Panc1 (cell line): ENCODE results near the gene MEF2D. TPM values are rescaled to one million over a fixed set of nuclear protein-coding genes. Genes with fewer than 3 reads are reported as not detected.

ENCODE experiments used
- ATAC-seq: fragments of 200-7000 bp; cut with Tn5 transposase; 2 replicates; pipeline ENCODE4 v1.9.1; 2020; ENCODE audit warnings: mild to moderate bottlenecking, moderate library complexity
- BruUV-seq: library from RNA; stranded (reverse); fragments of 400-500 nt; replicated peaks from 2 replicates; lab custom pipeline; 2021; lab: Mats Ljungman, UMichigan
- CTCF ChIA-PET: fragments of 300-600 bp; sonication (Branson Sonifier 250); formaldehyde crosslinking; loops from one replicate; lab custom pipeline; 2022; ENCODE audit warnings: antibody characterized with exemption; lab: Charles Lee
- POLR2A ChIA-PET: fragments of 300-600 bp; sonication (Branson Sonifier 250); formaldehyde crosslinking; loops from one replicate; lab custom pipeline; 2022; ENCODE audit warnings: antibody characterized with exemption; lab: Charles Lee
- DNase-seq: peaks from one replicate; pipeline ENCODE4 v3.0.0-alpha.2; 2010; ENCODE audit warnings: low read depth, low spot score
- H3K27ac ChIP-seq: 2 replicates; pipeline ENCODE4 v1.5.1; 2011; ENCODE audit warnings: mild to moderate bottlenecking, low read length, inconsistent platforms
- H3K27me3 ChIP-seq: fragments of 200-500 bp; sonication (Bioruptor generic); 2 replicates; pipeline ENCODE4 v1.6.0; 2014; ENCODE audit warnings: low read length, inconsistent platforms; ENCODE audit not compliant: control insufficient read depth, insufficient read depth
- H3K36me3 ChIP-seq: fragments of 200-500 bp; sonication (Bioruptor generic); 2 replicates; pipeline ENCODE4 v1.5.1; 2014; ENCODE audit warnings: inconsistent platforms, mild to moderate bottlenecking, low read length, moderate library complexity; ENCODE audit not compliant: control insufficient read depth, insufficient read depth
- H3K4me1 ChIP-seq: 2 replicates; pipeline ENCODE4 v1.5.1; 2011; ENCODE audit warnings: inconsistent platforms, mild to moderate bottlenecking, low read length, moderate library complexity; ENCODE audit not compliant: control insufficient read depth, insufficient read depth
- H3K4me3 ChIP-seq, 2 experiments: 2 replicates each; pipeline ENCODE4 v1.5.1; 2011 to 2012; ENCODE audit warnings: low read depth in 2 of 2, low read length in 2 of 2, mild to moderate bottlenecking in 2 of 2, inconsistent platforms in 1 of 2, moderate library complexity in 1 of 2
- H3K9me3 ChIP-seq: fragments of 200-500 bp; sonication (Bioruptor generic); 2 replicates; pipeline ENCODE4 v1.5.1; 2014; ENCODE audit warnings: low read depth, mild to moderate bottlenecking, inconsistent platforms, low read length, moderate library complexity; ENCODE audit not compliant: control insufficient read depth, insufficient read depth
- CTCF ChIP-seq: fragments of 450-650 bp; IDR thresholded peaks from 2 replicates; pipeline ENCODE4 v1.5.1; 2017; ENCODE audit warnings: mild to moderate bottlenecking
- POLR2AphosphoS5 ChIP-seq: IDR thresholded peaks from 2 replicates; pipeline ENCODE4 v1.6.1; 2012; ENCODE audit warnings: mild to moderate bottlenecking, low read depth, low read length, moderate library complexity
- SIN3A ChIP-seq: IDR thresholded peaks from 2 replicates; pipeline ENCODE4 v1.6.1; 2012; ENCODE audit warnings: low read depth, mild to moderate bottlenecking, low read length, moderate library complexity, borderline replicate concordance; ENCODE audit not compliant: insufficient read depth
- TCF7L2 ChIP-seq: IDR thresholded peaks from 2 replicates; pipeline ENCODE4 v1.6.1; 2011; ENCODE audit warnings: mild to moderate bottlenecking, low read depth, low read length, inconsistent platforms
- in situ Hi-C: cut with HindIII; loops from 2 replicates; pipeline ENCODE4 v1.10.0; 2016; ENCODE audit warnings: low sequenced_read_pairs, low pct_unique_long_range_greater_than_20kb
- intact Hi-C: fragments of 100-400 bp; cut with micrococcal nuclease; formaldehyde crosslinking; loops from one replicate; pipeline ENCODE4 v1.10.0; 2022; ENCODE audit not compliant: unreplicated experiment
- total RNA-seq: library from RNA; stranded (reverse); gene quantifications from one replicate; pipeline ENCODE4 v1.2.1, GENCODE V29; 2021; ENCODE audit not compliant: unreplicated experiment
- TF ChIP-seq, protein P1 (sequence below), 2 experiments: IDR thresholded peaks; 2 replicates each; pipeline ENCODE4 v1.6.1; 2011 to 2012; ENCODE audit warnings: low read depth in 2 of 2, control low read depth in 1 of 2, low read length in 1 of 2, mild to moderate bottlenecking in 1 of 2, moderate library complexity in 1 of 2; ENCODE audit not compliant: insufficient read depth in 1 of 2

The MEF2D gene
- total RNA-seq, 1 experiment from 2014 or later, result 30.9 TPM

DNA sequence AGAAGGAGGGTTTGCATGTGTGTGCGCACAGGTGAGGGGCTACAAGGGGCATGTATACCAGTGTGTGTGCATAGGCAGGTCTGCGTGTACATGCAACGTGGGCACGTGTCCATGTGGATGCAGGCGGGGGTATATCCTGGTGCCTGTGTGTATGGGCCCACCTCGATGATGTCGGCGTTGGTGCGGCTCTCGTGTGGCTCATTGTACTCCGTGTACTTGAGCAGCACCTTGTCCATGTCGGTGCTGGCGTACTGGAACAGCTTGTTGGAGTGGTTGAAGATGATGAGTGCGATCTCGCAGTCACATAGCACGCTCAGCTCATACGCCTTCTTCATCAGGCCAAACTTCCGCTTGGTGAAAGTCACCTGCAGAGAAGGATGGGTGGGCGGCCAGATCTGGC, 18.3 kb downstream of the MEF2D start:
- H3K9me3 ChIP-seq, result no peaks in the 10 kb centered on the region
- no peaks in the 10 kb centered on the region for H3K27me3 ChIP-seq
- no peak for ATAC-seq
- intact Hi-C loops, result no loop called here
- ChIA-PET POLR2A (no interaction called here), CTCF (interaction anchor here (0.6 kb wide), 1 partner anchor 97 kb away, joined by 6 read pairs; no protein-coding TSS in a partner anchor)
- no peak for DNase-seq
- H3K4me1 ChIP-seq, result no peaks in the 10 kb centered on the region
- H3K4me3 ChIP-seq, result no peak overlapping the region
- TF ChIP-seq, protein P1, sequence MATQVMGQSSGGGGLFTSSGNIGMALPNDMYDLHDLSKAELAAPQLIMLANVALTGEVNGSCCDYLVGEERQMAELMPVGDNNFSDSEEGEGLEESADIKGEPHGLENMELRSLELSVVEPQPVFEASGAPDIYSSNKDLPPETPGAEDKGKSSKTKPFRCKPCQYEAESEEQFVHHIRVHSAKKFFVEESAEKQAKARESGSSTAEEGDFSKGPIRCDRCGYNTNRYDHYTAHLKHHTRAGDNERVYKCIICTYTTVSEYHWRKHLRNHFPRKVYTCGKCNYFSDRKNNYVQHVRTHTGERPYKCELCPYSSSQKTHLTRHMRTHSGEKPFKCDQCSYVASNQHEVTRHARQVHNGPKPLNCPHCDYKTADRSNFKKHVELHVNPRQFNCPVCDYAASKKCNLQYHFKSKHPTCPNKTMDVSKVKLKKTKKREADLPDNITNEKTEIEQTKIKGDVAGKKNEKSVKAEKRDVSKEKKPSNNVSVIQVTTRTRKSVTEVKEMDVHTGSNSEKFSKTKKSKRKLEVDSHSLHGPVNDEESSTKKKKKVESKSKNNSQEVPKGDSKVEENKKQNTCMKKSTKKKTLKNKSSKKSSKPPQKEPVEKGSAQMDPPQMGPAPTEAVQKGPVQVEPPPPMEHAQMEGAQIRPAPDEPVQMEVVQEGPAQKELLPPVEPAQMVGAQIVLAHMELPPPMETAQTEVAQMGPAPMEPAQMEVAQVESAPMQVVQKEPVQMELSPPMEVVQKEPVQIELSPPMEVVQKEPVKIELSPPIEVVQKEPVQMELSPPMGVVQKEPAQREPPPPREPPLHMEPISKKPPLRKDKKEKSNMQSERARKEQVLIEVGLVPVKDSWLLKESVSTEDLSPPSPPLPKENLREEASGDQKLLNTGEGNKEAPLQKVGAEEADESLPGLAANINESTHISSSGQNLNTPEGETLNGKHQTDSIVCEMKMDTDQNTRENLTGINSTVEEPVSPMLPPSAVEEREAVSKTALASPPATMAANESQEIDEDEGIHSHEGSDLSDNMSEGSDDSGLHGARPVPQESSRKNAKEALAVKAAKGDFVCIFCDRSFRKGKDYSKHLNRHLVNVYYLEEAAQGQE (IDR thresholded peaks at IDR 0.05; ENCODE audit: insufficient read depth in 1 of 2, low read depth in 2 of 2, low read length in 1 of 2), result no peak
- no peak for TF ChIP-seq SIN3A
- TF ChIP-seq TCF7L2, result no peak
- no peak for TF ChIP-seq CTCF
- no peak for TF ChIP-seq POLR2AphosphoS5
- no peak overlapping the region for H3K27ac ChIP-seq
- H3K36me3 ChIP-seq, result peaks cover 4% of the 10 kb centered on the region
- BruUV-seq, result no TSS peak
- in situ Hi-C loops, result no loop called here

DNA sequence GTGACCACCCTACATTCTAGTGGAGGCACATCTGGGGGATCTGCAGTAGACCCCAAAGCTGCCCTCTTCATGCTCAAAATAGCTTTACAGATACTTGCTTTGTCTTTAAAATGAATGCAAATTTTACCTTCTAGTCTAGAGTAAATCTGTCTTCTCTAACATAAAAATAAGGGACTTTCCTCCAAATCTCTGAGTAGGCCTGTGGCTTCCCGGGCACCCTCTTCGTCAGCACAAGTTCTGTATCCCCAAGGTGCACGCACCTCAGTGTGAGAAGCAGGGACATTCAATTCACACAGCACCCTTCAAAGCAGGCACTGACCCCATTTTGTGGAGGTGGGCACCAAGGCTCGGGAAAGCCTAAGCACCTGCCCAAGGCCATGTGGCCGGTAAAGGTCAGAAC, 19.0 kb downstream of the MEF2D start:
- ChIA-PET CTCF (interaction anchor here (0.7 kb wide), 1 partner anchor 15 kb away, joined by 3 read pairs; no protein-coding TSS in a partner anchor), POLR2A (no interaction called here)
- BruUV-seq, result no TSS peak
- Histone ChIP-seq H3K27ac (no peak overlapping the region), H3K36me3 (peaks cover 6% of the 10 kb centered on the region), H3K4me1 (no peaks in the 10 kb centered on the region), H3K27me3 (no peaks in the 10 kb centered on the region), H3K4me3 (no peak overlapping the region), H3K9me3 (no peaks in the 10 kb centered on the region)
- intact Hi-C loops, result no loop called here
- TF ChIP-seq POLR2AphosphoS5 (no peak), CTCF (no peak), SIN3A (no peak), TCF7L2 (no peak)
- TF ChIP-seq, protein P1 (IDR thresholded peaks at IDR 0.05; ENCODE audit: insufficient read depth in 1 of 2, low read depth in 2 of 2, low read length in 1 of 2), result no peak
- DNase-seq (no peak), ATAC-seq (no peak)
- in situ Hi-C loops, result no loop called here
